HEK293 (cell line): ENCODE results near the gene THUMPD3.
A peak's percentile ranks its signal among the peaks of the same experiment; 100 is the strongest.

Experiments
- CTCF ChIA-PET: fragments of 350-600 bp; formaldehyde crosslinking; extraction: SDS; loops from one replicate; lab custom pipeline; 2021; ENCODE audit warnings: antibody characterized with exemption; lab: Yijun Ruan, JAX
- POLR2A ChIA-PET: fragments of 300-600 bp; formaldehyde crosslinking; extraction: SDS; loops from one replicate; lab custom pipeline; 2020; ENCODE audit warnings: antibody characterized with exemption, inconsistent platforms; lab: Yijun Ruan, JAX
- H3K27ac ChIP-seq: fragments of 200-500 bp; sonication (Bioruptor generic); 2 replicates; pipeline ENCODE4 v1.5.1; 2014; ENCODE audit warnings: low read depth, low read length, control low read depth, inconsistent platforms; ENCODE audit errors: extremely low read depth
- H3K36me3 ChIP-seq, 2 experiments: fragments of 200-500 bp in 1 of 2; sonication (Bioruptor generic) in 1 of 2; 1 replicate in 1 of 2; 2 replicates in 1 of 2; pipeline ENCODE4 v1.5.1; 2014 to 2017; ENCODE audit warnings: inconsistent platforms in 2 of 2, low read length in 2 of 2; ENCODE audit not compliant: control insufficient read depth in 2 of 2, insufficient read depth in 1 of 2
- H3K4me1 ChIP-seq: fragments of 200-500 bp; sonication (Bioruptor generic); 2 replicates; pipeline ENCODE4 v1.5.1; 2014; ENCODE audit warnings: mild to moderate bottlenecking, low read length, inconsistent platforms; ENCODE audit not compliant: control insufficient read depth, insufficient read depth
- H3K4me3 ChIP-seq: 2 replicates; pipeline ENCODE4 v1.5.1; 2011; ENCODE audit warnings: low read depth, mild to moderate bottlenecking, control low read depth, low read length, moderate library complexity
- H3K9me3 ChIP-seq: fragments of 200-500 bp; sonication (Bioruptor generic); 2 replicates; pipeline ENCODE4 v1.5.1; 2014; ENCODE audit warnings: low read depth, low read length, inconsistent platforms; ENCODE audit not compliant: control insufficient read depth, insufficient read depth
- MZF1 ChIP-seq: fragments of 450-650 bp; formaldehyde crosslinking; IDR thresholded peaks from 2 replicates; pipeline ENCODE4 v1.5.1; 2017; ENCODE audit warnings: missing biosample characterization, missing genetic modification characterization, borderline replicate concordance
- PRDM1 ChIP-seq: fragments of 450-650 bp; formaldehyde crosslinking; IDR thresholded peaks from 2 replicates; pipeline ENCODE4; 2016; ENCODE audit warnings: missing biosample characterization, missing genetic modification characterization
- REST ChIP-seq: fragments of 450-650 bp; formaldehyde crosslinking; IDR thresholded peaks from 2 replicates; pipeline ENCODE4 v1.5.1; 2016; ENCODE audit warnings: missing biosample characterization, missing genetic modification characterization
- ZNF140 ChIP-seq: fragments of 450-650 bp; formaldehyde crosslinking; IDR thresholded peaks from 2 replicates; pipeline ENCODE4 v1.5.1; 2016; ENCODE audit warnings: missing biosample characterization, missing genetic modification characterization
- ZNF280C ChIP-seq: fragments of 450-650 bp; formaldehyde crosslinking; IDR thresholded peaks from 2 replicates; pipeline ENCODE4 v1.5.1; 2016; ENCODE audit warnings: missing biosample characterization, missing genetic modification characterization
- ZNF280D ChIP-seq: fragments of 450-650 bp; formaldehyde crosslinking; IDR thresholded peaks from 2 replicates; pipeline ENCODE4 v1.5.1; 2016; ENCODE audit warnings: missing biosample characterization, missing genetic modification characterization
- ZNF302 ChIP-seq: fragments of 450-650 bp; formaldehyde crosslinking; IDR thresholded peaks from 2 replicates; pipeline ENCODE4 v1.5.1; 2016; ENCODE audit warnings: missing biosample characterization, missing genetic modification characterization, low read depth
- ZNF311 ChIP-seq: fragments of 450-650 bp; formaldehyde crosslinking; IDR thresholded peaks from 2 replicates; pipeline ENCODE4 v1.5.1; 2017; ENCODE audit warnings: missing biosample characterization, missing genetic modification characterization, borderline replicate concordance
- ZNF629 ChIP-seq: fragments of 450-650 bp; formaldehyde crosslinking; IDR thresholded peaks from 2 replicates; pipeline ENCODE4 v1.5.1; 2017; ENCODE audit warnings: missing biosample characterization, missing genetic modification characterization
- TF ChIP-seq, protein P1 (sequence below): fragments of 450-650 bp; formaldehyde crosslinking; IDR thresholded peaks from 2 replicates; pipeline ENCODE4 v1.5.1; 2016; ENCODE audit warnings: missing biosample characterization, missing genetic modification characterization, borderline replicate concordance
- TF ChIP-seq, protein P2 (sequence below): fragments of 450-650 bp; formaldehyde crosslinking; IDR thresholded peaks from 2 replicates; pipeline ENCODE4 v1.5.1; 2016; ENCODE audit warnings: missing biosample characterization, missing genetic modification characterization

THUMPD3 gene

GRCh38 chr3:9408546-9408945 lies 45.7 kb downstream of the THUMPD3 start (continued):
- TF ChIP-seq REST (tag by site-specific recombination), result no peak
- no peak for TF ChIP-seq ZNF311 (tag by site-specific recombination)
- TF ChIP-seq ZNF280C (tag by site-specific recombination), result no peak

GRCh38 chr3:9409981-9410854 lies 47.4 kb downstream of the THUMPD3 start:
- Histone ChIP-seq H3K9me3 (no peaks in the 10 kb centered on the region), H3K4me3 (no peak overlapping the region), H3K36me3 (no peaks in the 10 kb centered on the region), H3K27ac (no peak overlapping the region), H3K4me1 (peaks cover 9% of the 10 kb centered on the region)
- ChIA-PET POLR2A (no interaction called here), CTCF (interaction anchor here (1.2 kb wide), 1 partner anchor 57 kb away, joined by 3 read pairs; no protein-coding TSS in a partner anchor)
- TF ChIP-seq, protein P1, sequence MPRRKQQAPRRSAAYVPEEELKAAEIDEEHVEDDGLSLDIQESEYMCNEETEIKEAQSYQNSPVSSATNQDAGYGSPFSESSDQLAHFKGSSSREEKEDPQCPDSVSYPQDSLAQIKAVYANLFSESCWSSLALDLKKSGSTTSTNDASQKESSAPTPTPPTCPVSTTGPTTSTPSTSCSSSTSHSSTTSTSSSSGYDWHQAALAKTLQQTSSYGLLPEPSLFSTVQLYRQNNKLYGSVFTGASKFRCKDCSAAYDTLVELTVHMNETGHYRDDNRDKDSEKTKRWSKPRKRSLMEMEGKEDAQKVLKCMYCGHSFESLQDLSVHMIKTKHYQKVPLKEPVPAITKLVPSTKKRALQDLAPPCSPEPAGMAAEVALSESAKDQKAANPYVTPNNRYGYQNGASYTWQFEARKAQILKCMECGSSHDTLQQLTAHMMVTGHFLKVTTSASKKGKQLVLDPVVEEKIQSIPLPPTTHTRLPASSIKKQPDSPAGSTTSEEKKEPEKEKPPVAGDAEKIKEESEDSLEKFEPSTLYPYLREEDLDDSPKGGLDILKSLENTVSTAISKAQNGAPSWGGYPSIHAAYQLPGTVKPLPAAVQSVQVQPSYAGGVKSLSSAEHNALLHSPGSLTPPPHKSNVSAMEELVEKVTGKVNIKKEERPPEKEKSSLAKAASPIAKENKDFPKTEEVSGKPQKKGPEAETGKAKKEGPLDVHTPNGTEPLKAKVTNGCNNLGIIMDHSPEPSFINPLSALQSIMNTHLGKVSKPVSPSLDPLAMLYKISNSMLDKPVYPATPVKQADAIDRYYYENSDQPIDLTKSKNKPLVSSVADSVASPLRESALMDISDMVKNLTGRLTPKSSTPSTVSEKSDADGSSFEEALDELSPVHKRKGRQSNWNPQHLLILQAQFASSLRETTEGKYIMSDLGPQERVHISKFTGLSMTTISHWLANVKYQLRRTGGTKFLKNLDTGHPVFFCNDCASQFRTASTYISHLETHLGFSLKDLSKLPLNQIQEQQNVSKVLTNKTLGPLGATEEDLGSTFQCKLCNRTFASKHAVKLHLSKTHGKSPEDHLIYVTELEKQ (tag by site-specific recombination), result no peak
- TF ChIP-seq MZF1 (tag by site-specific recombination), result peak; percentile 58; the same call in 1 of the 2 replicates
- no peak for TF ChIP-seq ZNF280D
- TF ChIP-seq, protein P2, sequence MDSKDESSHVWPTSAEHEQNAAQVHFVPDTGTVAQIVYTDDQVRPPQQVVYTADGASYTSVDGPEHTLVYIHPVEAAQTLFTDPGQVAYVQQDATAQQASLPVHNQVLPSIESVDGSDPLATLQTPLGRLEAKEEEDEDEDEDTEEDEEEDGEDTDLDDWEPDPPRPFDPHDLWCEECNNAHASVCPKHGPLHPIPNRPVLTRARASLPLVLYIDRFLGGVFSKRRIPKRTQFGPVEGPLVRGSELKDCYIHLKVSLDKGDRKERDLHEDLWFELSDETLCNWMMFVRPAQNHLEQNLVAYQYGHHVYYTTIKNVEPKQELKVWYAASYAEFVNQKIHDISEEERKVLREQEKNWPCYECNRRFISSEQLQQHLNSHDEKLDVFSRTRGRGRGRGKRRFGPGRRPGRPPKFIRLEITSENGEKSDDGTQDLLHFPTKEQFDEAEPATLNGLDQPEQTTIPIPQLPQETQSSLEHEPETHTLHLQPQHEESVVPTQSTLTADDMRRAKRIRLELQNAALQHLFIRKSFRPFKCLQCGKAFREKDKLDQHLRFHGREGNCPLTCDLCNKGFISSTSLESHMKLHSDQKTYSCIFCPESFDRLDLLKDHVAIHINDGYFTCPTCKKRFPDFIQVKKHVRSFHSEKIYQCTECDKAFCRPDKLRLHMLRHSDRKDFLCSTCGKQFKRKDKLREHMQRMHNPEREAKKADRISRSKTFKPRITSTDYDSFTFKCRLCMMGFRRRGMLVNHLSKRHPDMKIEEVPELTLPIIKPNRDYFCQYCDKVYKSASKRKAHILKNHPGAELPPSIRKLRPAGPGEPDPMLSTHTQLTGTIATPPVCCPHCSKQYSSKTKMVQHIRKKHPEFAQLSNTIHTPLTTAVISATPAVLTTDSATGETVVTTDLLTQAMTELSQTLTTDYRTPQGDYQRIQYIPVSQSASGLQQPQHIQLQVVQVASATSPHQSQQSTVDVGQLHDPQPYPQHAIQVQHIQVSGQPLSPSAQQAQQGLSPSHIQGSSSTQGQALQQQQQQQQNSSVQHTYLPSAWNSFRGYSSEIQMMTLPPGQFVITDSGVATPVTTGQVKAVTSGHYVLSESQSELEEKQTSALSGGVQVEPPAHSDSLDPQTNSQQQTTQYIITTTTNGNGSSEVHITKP (tag by site-specific recombination), result peak; percentile 80
- TF ChIP-seq PRDM1 (tag by site-specific recombination), result 0 out of 2 replicates have a peak, but pooled peaks have one; percentile 57
- peak; percentile 42; the same call in 1 of the 2 replicates for TF ChIP-seq ZNF629
- no peak for TF ChIP-seq ZNF140 (tag by site-specific recombination)
- TF ChIP-seq ZNF302 (tag by site-specific recombination), result no peak
